Gastroesophageal sphincter (tissue), 3 donors: ENCODE measurements around the gene TMEM271.

Experiments
- CTCF ChIP-seq, 4 experiments: fragments of 200-600 bp in 2 of 4; fragments of 450-650 bp in 2 of 4; sonication (generic) in 1 of 4; IDR thresholded peaks; one replicate each; pipeline ENCODE4 v1.5.1; 2017 to 2019; ENCODE audit warnings: antibody characterized with exemption in 4 of 4, mild to moderate bottlenecking in 2 of 4, moderate library complexity in 2 of 4
- EP300 ChIP-seq: sonication (generic); formaldehyde crosslinking; IDR thresholded peaks from one replicate; pipeline ENCODE4 v1.6.1; 2017; ENCODE audit warnings: antibody characterized with exemption, mild to moderate bottlenecking
- POLR2A ChIP-seq, 2 donors: fragments of 450-650 bp; IDR thresholded peaks; one replicate each; pipeline ENCODE4 v1.6.1; 2017; ENCODE audit warnings: antibody characterized with exemption in 2 of 2, mild to moderate bottlenecking in 2 of 2, moderate library complexity in 1 of 2
- POLR2AphosphoS5 ChIP-seq: sonication (generic); formaldehyde crosslinking; IDR thresholded peaks from one replicate; pipeline ENCODE4 v1.6.1; 2017; ENCODE audit warnings: antibody characterized with exemption

- TF ChIP-seq CTCF (IDR thresholded peaks at IDR 0.05) (no peak), POLR2A (IDR thresholded peaks at IDR 0.05) (no peak), EP300 (no peak), POLR2AphosphoS5 (no peak)
Observed at GRCh38 chr4:561426-561825, 14.7 kb downstream of the TMEM271 start.
